GM12878 (cell line): ENCODE results near the gene FBXL16. TPM values are rescaled to one million over a fixed set of nuclear protein-coding genes. Genes with fewer than 3 reads are reported as not detected.

ENCODE experiments used
- ATAC-seq: fragments of 200-7000 bp; cut with Tn5 transposase; 3 replicates; pipeline ENCODE4 v1.9.1; 2020; ENCODE audit warnings: mild to moderate bottlenecking, moderate library complexity
- BruUV-seq: library from RNA; stranded (reverse); fragments of 400-500 nt; replicated peaks from 2 replicates; lab custom pipeline; 2021; lab: Mats Ljungman, UMichigan
- CTCF ChIA-PET: fragments of 300-600 bp; sonication (Branson Sonifier 250); formaldehyde crosslinking; extraction: SDS; loops from one replicate; lab custom pipeline; 2021; ENCODE audit warnings: inconsistent platforms; lab: Yijun Ruan, JAX
- POLR2A ChIA-PET: fragments of 350-600 bp; formaldehyde crosslinking; extraction: SDS; loops from one replicate; lab custom pipeline; 2021; ENCODE audit warnings: inconsistent platforms; lab: Charles Lee
- RAD21 ChIA-PET: fragments of 300-600 bp; sonication (Branson Sonifier 250); formaldehyde crosslinking; loops from one replicate; lab custom pipeline; 2023; ENCODE audit warnings: antibody characterized with exemption; ENCODE audit not compliant: unreplicated experiment; lab: Charles Lee
- SMC1A ChIA-PET: fragments of 300-600 bp; sonication (Branson Sonifier 250); formaldehyde crosslinking; loops from one replicate; lab custom pipeline; 2023; ENCODE audit not compliant: unreplicated experiment, uncharacterized antibody; lab: Charles Lee
- DNase-seq: peaks from one replicate; pipeline ENCODE4 v3.0.0-alpha.2; 2011; ENCODE audit warnings: low read depth, low spot score
- FAIRE-seq: peaks from 3 replicates; lab custom pipeline; 2011; peaks lifted over from hg19 to GRCh38; lab: Jason Lieb, UNC
- H2AFZ ChIP-seq: 2 replicates; pipeline ENCODE4 v1.6.0; 2011; ENCODE audit warnings: low read depth, low read length, control low read depth; ENCODE audit not compliant: control insufficient read depth
- H3K27ac ChIP-seq: 2 replicates; pipeline ENCODE4 v1.5.1; 2011; ENCODE audit warnings: control low read depth; ENCODE audit not compliant: control insufficient read depth, insufficient read depth
- H3K27me3 ChIP-seq, 2 experiments: replicated peaks in 1 of 2; 2 replicates each; pipeline versions ENCODE4 v1.6.0 to v1.6.1; 2011; ENCODE audit warnings: low read length in 1 of 2; ENCODE audit not compliant: control insufficient read depth in 2 of 2, insufficient read depth in 2 of 2
- H3K36me3 ChIP-seq, 2 experiments: 2 replicates each; pipeline ENCODE4 v1.5.1; 2011; ENCODE audit warnings: low read length in 1 of 2; ENCODE audit not compliant: control insufficient read depth in 2 of 2, insufficient read depth in 2 of 2
- H3K4me1 ChIP-seq: 2 replicates; pipeline ENCODE4 v1.6.1; 2011; ENCODE audit warnings: mild to moderate bottlenecking, low read length, moderate library complexity, mixed read lengths; ENCODE audit not compliant: control insufficient read depth, insufficient read depth
- H3K4me2 ChIP-seq: 2 replicates; pipeline ENCODE4 v1.6.0; 2011; ENCODE audit warnings: control low read depth; ENCODE audit not compliant: control insufficient read depth, insufficient read depth
- H3K4me3 ChIP-seq: fragments of 200-600 bp; sonication (generic); 2 replicates; pipeline ENCODE4 v1.5.1; 2016
- H3K79me2 ChIP-seq: 2 replicates; pipeline ENCODE4 v1.6.0; 2011; ENCODE audit warnings: low read length; ENCODE audit not compliant: control insufficient read depth, insufficient read depth
- H3K9ac ChIP-seq: 2 replicates; pipeline ENCODE4 v1.8.0; 2011; ENCODE audit warnings: low read length, control low read depth, mixed read lengths; ENCODE audit not compliant: control insufficient read depth, insufficient read depth
- H3K9me3 ChIP-seq: replicated peaks from 3 replicates; pipeline ENCODE4 v1.5.1; 2011; ENCODE audit warnings: mild to moderate bottlenecking, low read length; ENCODE audit not compliant: control insufficient read depth, insufficient read depth
- H4K20me1 ChIP-seq: 2 replicates; pipeline ENCODE4 v1.6.0; 2011; ENCODE audit not compliant: control insufficient read depth, insufficient read depth
- ATF7 ChIP-seq: fragments of 450-650 bp; IDR thresholded peaks from 2 replicates; pipeline ENCODE4 v1.6.1; 2016; ENCODE audit warnings: low read depth, mild to moderate bottlenecking
- CEBPZ ChIP-seq: fragments of 150-350 bp; IDR thresholded peaks from 2 replicates; pipeline ENCODE4 v1.6.1; 2016; ENCODE audit warnings: low read depth, low read length
- IKZF2 ChIP-seq, 2 experiments: fragments of 450-650 bp; IDR thresholded peaks; 2 replicates each; pipeline ENCODE4 v1.6.1; 2017; ENCODE audit warnings: mild to moderate bottlenecking in 2 of 2, moderate library complexity in 2 of 2
- MAX ChIP-seq: IDR thresholded peaks from 2 replicates; pipeline ENCODE4 v1.6.1; 2012; ENCODE audit warnings: low read depth, low read length, improper control_type of control experiment
- POLR2AphosphoS2 ChIP-seq: IDR thresholded peaks from 2 replicates; pipeline ENCODE4 v1.6.1; 2011; ENCODE audit warnings: low read depth, mild to moderate bottlenecking, low read length, improper control_type of control experiment, moderate library complexity
- RB1 ChIP-seq: fragments of 450-650 bp; formaldehyde crosslinking; IDR thresholded peaks from 2 replicates; pipeline ENCODE4 v1.6.1; 2017; ENCODE audit warnings: mild to moderate bottlenecking, borderline replicate concordance
- SREBF2 ChIP-seq: IDR thresholded peaks from 2 replicates; pipeline ENCODE4 v1.6.1; 2012; ENCODE audit warnings: mild to moderate bottlenecking, low read length
- ZNF217 ChIP-seq: fragments of 450-650 bp; IDR thresholded peaks from 2 replicates; pipeline ENCODE4 v1.6.1; 2017; ENCODE audit warnings: antibody characterized with exemption, mild to moderate bottlenecking
- ZNF24 ChIP-seq: fragments of 450-650 bp; IDR thresholded peaks from 2 replicates; pipeline ENCODE4 v1.6.1; 2017; ENCODE audit warnings: antibody characterized with exemption, mild to moderate bottlenecking
- ZNF687 ChIP-seq: fragments of 450-650 bp; IDR thresholded peaks from 2 replicates; pipeline ENCODE4 v1.6.1; 2017; ENCODE audit warnings: mild to moderate bottlenecking, moderate library complexity
- WGBS: methylation state at CpG from one replicate; pipeline ENCODE4 v1.1.6; 2016; ENCODE audit warnings: low lambda C conversion rate; ENCODE audit not compliant: insufficient replicate concordance, insufficient coverage; ENCODE audit errors: missing lambda C conversion rate; 5-methylcytosine and 5-hydroxymethylcytosine counted together
- in situ Hi-C: fragments of 300-500 bp; cut with MboI; formaldehyde crosslinking; loops from 9 replicates; pipeline ENCODE4 v1.14.3; 2018; ENCODE audit warnings: mixed read lengths
- intact Hi-C: fragments of 100-400 bp; cut with micrococcal nuclease; formaldehyde crosslinking; loops from one replicate; pipeline ENCODE4 v1.14.2; 2022; ENCODE audit not compliant: unreplicated experiment
- polyA plus RNA-seq, 11 experiments: library from polyadenylated mRNA; depleted of rRNA in 4 of 11; unstranded in 6 of 11; stranded (reverse) in 5 of 11; fragments of >200 nt; fragmentation: Nextera tagmentation in 4 of 11; fragmentation: Illumina TruSeq in 1 of 11; extraction: Ambion mirVana in 4 of 11; extraction: Trizol in 1 of 11; gene quantifications; 1 replicate in 1 of 11; 2 replicates in 10 of 11; pipeline versions ENCODE4 v1.2.1 to v1.2.3, GENCODE V29; 2011 to 2016; ENCODE audit warnings: inconsistent platforms in 2 of 11, missing spikeins in 2 of 11, low read depth in 1 of 11
- total RNA-seq, 4 experiments: library from RNA; depleted of rRNA in 3 of 4; stranded (reverse); fragments of >200 nt in 3 of 4; fragmentation: Illumina TruSeq in 1 of 4; extraction: Trizol in 1 of 4; gene quantifications; 2 replicates each; pipeline versions ENCODE4 v1.2.1 to v1.2.3, GENCODE V29; 2013 to 2021
- TF ChIP-seq, protein P1 (sequence below): fragments of 450-650 bp; IDR thresholded peaks from 2 replicates; pipeline ENCODE4 v1.6.1; 2014; ENCODE audit warnings: mild to moderate bottlenecking

The FBXL16 gene
- total and polyA plus RNA-seq, 10 of the 15 experiments (the other 5 are each of a cell fraction or from before 2014, with no cell fraction given), result 0.13 to 1.4 (median 0.24) TPM

- Histone ChIP-seq H2AFZ (peak within 1 kb of the TSS; percentile 37; the same call in 1 of the 2 replicates), H3K79me2 (peaks cover 26% of the 10 kb centered on the region), H3K4me2 (peak within 1 kb of the TSS; percentile 90), H4K20me1 (peaks cover 6% of the 10 kb centered on the region; the same call in 1 of the 2 replicates), H3K4me3 (peak within 1 kb of the TSS; percentile 67), H3K4me1 (peaks cover 16% of the 10 kb centered on the region), H3K9me3 (no peaks in the 10 kb centered on the region), H3K27me3 (no peaks in the 10 kb centered on the region), H3K36me3 (peaks cover 6 to 14% of the 10 kb centered on the region in 2 experiments; a peak in 2 of 4 replicates), H3K27ac (peak within 1 kb of the TSS; percentile 44; the same call in 1 of the 2 replicates), H3K9ac (peak within 1 kb of the TSS; percentile 61)
- ChIA-PET POLR2A (interaction anchor here (0.6 to 1.0 kb wide), 2 partner anchors 11 to 30 kb away, joined by 3 to 5 read pairs; no protein-coding TSS in a partner anchor), SMC1A (no interaction called here), CTCF (interaction anchor here (0.8 kb wide), 1 partner anchor 36 kb away, joined by 3 read pairs; no protein-coding TSS in a partner anchor), RAD21 (no interaction called here)
- in situ Hi-C loops, result no loop called here
- intact Hi-C loops, result loop anchor here (2.0 to 5.0 kb wide), 3 partner anchors 37 to 157 kb away; partner anchors contain the start of genes ANTKMT, CAPN15 and METTL26
- DNase-seq, result no peak
- 2% methylated on average over 66 of the region's 91 CpGs for WGBS
- ATAC-seq, result peak; percentile 86
- peak; percentile 94 for FAIRE-seq
- BruUV-seq, result no TSS peak
- TF ChIP-seq MAX (peak; percentile 90), ZNF687 (peak; percentile 62; the same call in 1 of the 2 replicates), POLR2AphosphoS2 (peak; percentile 96), ATF7 (no peak), ZNF217 (no peak), RB1 (peak; percentile 63; the same call in 1 of the 2 replicates), CEBPZ (no peak), ZNF24 (no peak), SREBF2 (no peak), IKZF2 (IDR thresholded peaks at IDR 0.05) (no peak)
- TF ChIP-seq, protein P1, sequence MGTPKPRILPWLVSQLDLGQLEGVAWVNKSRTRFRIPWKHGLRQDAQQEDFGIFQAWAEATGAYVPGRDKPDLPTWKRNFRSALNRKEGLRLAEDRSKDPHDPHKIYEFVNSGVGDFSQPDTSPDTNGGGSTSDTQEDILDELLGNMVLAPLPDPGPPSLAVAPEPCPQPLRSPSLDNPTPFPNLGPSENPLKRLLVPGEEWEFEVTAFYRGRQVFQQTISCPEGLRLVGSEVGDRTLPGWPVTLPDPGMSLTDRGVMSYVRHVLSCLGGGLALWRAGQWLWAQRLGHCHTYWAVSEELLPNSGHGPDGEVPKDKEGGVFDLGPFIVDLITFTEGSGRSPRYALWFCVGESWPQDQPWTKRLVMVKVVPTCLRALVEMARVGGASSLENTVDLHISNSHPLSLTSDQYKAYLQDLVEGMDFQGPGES, result peak; percentile 68
Measured at GRCh38 chr16:684071-684794, 21.4 kb downstream of the FBXL16 start, which contains the start of gene JMJD8. Gene JMJD8, minus strand, starts transcription at chr16:684334. Its CDS starts 15 bp downstream, at chr16:684319.
